Measurements from ENCODE around the gene EIF4G1. TPM values are rescaled to one million over a fixed set of nuclear protein-coding genes. Genes with fewer than 3 reads are reported as not detected.

Gene EIF4G1
- total RNA-seq, 1 donor from 2014 or later, result 490 TPM

- H3K4me1 ChIP-seq (ENCODE audit: insufficient read depth, low read length), result peaks cover 20% of the 10 kb centered on the region
- H3K36me3 ChIP-seq (ENCODE audit: insufficient read depth, low read length), result peaks cover 81% of the 10 kb centered on the region
- H3K79me2 ChIP-seq (ENCODE audit: insufficient read depth, low read length), result peaks cover 98% of the 10 kb centered on the region
- peak overlapping the region; percentile 67 for H3K27ac Mint-ChIP-seq (ENCODE audit: unreplicated experiment)
- no peaks in the 10 kb centered on the region for H3K9me3 ChIP-seq (ENCODE audit: insufficient read depth, low read depth, low read length)
- no peaks in the 10 kb centered on the region for H3K9me3 Mint-ChIP-seq (ENCODE audit: unreplicated experiment)
- H3K27ac ChIP-seq (ENCODE audit: low read depth, low read length), result no peak overlapping the region
- peaks cover 10% of the 10 kb centered on the region for H3K4me1 Mint-ChIP-seq (ENCODE audit: low read depth, unreplicated experiment)
- H4K20me1 ChIP-seq (ENCODE audit: insufficient read depth, low read length), result peaks cover 99% of the 10 kb centered on the region
- DNase-seq (ENCODE audit: low read depth) (no peak), FAIRE-seq (no peak)
- no peaks in the 10 kb centered on the region for H3K27me3 Mint-ChIP-seq (ENCODE audit: low read depth, unreplicated experiment)
- H3K36me3 Mint-ChIP-seq (ENCODE audit: low read depth, unreplicated experiment), result peaks cover 55% of the 10 kb centered on the region
- H3K27me3 ChIP-seq (ENCODE audit: insufficient read depth, low read length), result no peaks in the 10 kb centered on the region
- no peak overlapping the region for H3K4me3 ChIP-seq (ENCODE audit: insufficient read depth, low read depth, low read length)
- no peak overlapping the region for H3K9ac ChIP-seq (ENCODE audit: low read length)
- H3K4me3 Mint-ChIP-seq (ENCODE audit: unreplicated experiment), result no peak overlapping the region
- H2AFZ ChIP-seq (ENCODE audit: low read depth, low read length), result no peak overlapping the region
- no peak overlapping the region for H3K4me2 ChIP-seq (ENCODE audit: low read length)
- TF ChIP-seq EZH2 (IDR thresholded peaks at IDR 0.05; ENCODE audit: insufficient read depth, low read length) (no peak), CTCF (IDR thresholded peaks at IDR 0.05; ENCODE audit: insufficient read depth, low read depth, low read length) (no peak)
These were observed 9.3 kb downstream of the EIF4G1 start for GRCh38 chr3:184323696-184324095.

- Histone ChIP-seq H3K4me1 (ENCODE audit: insufficient read depth, low read length) (peaks cover 7% of the 10 kb centered on the region), H3K4me2 (ENCODE audit: low read length) (no peak overlapping the region), H4K20me1 (ENCODE audit: insufficient read depth, low read length) (peaks cover 99% of the 10 kb centered on the region), H3K4me3 (ENCODE audit: insufficient read depth, low read depth, low read length) (no peak overlapping the region), H3K9me3 (ENCODE audit: insufficient read depth, low read depth, low read length) (no peaks in the 10 kb centered on the region), H3K27ac (ENCODE audit: low read depth, low read length) (no peak overlapping the region), H3K36me3 (ENCODE audit: insufficient read depth, low read length) (peaks cover 92% of the 10 kb centered on the region), H3K27me3 (ENCODE audit: insufficient read depth, low read length) (no peaks in the 10 kb centered on the region), H3K9ac (ENCODE audit: low read length) (no peak overlapping the region), H2AFZ (ENCODE audit: low read depth, low read length) (no peak overlapping the region), H3K79me2 (ENCODE audit: insufficient read depth, low read length) (peaks cover 96% of the 10 kb centered on the region)
- Mint-ChIP-seq H3K27me3 (ENCODE audit: low read depth, unreplicated experiment) (no peaks in the 10 kb centered on the region), H3K9me3 (ENCODE audit: unreplicated experiment) (no peaks in the 10 kb centered on the region), H3K4me3 (ENCODE audit: unreplicated experiment) (no peak overlapping the region), H3K4me1 (ENCODE audit: low read depth, unreplicated experiment) (peaks cover 4% of the 10 kb centered on the region), H3K27ac (ENCODE audit: unreplicated experiment) (peak overlapping the region; percentile 38), H3K36me3 (ENCODE audit: low read depth, unreplicated experiment) (peaks cover 62% of the 10 kb centered on the region)
- TF ChIP-seq CTCF (IDR thresholded peaks at IDR 0.05; ENCODE audit: insufficient read depth, low read depth, low read length) (no peak), EZH2 (IDR thresholded peaks at IDR 0.05; ENCODE audit: insufficient read depth, low read length) (no peak)
- FAIRE-seq, result no peak
- DNase-seq (ENCODE audit: low read depth), result no peak
These were observed 10.9 kb downstream of the EIF4G1 start for GRCh38 chr3:184325269-184325668.

- peaks cover 98% of the 10 kb centered on the region for H4K20me1 ChIP-seq (ENCODE audit: insufficient read depth, low read length)
These were observed 11.4 kb downstream of the EIF4G1 start for GRCh38 chr3:184325715-184326369.

More at GRCh38 chr3:184325715-184326369, 11.4 kb downstream of the EIF4G1 start:
- Histone ChIP-seq H3K9me3 (ENCODE audit: insufficient read depth, low read depth, low read length) (no peaks in the 10 kb centered on the region), H3K9ac (ENCODE audit: low read length) (no peak overlapping the region), H3K27ac (ENCODE audit: low read depth, low read length) (no peak overlapping the region), H3K36me3 (ENCODE audit: insufficient read depth, low read length) (peaks cover 88% of the 10 kb centered on the region), H3K4me2 (ENCODE audit: low read length) (no peak overlapping the region), H2AFZ (ENCODE audit: low read depth, low read length) (no peak overlapping the region), H3K4me1 (ENCODE audit: insufficient read depth, low read length) (peaks cover under 1% of the 10 kb centered on the region), H3K27me3 (ENCODE audit: insufficient read depth, low read length) (no peaks in the 10 kb centered on the region), H3K79me2 (ENCODE audit: insufficient read depth, low read length) (peaks cover 93% of the 10 kb centered on the region), H3K4me3 (ENCODE audit: insufficient read depth, low read depth, low read length) (no peak overlapping the region)
- Mint-ChIP-seq H3K4me1 (ENCODE audit: low read depth, unreplicated experiment) (peaks cover 5% of the 10 kb centered on the region), H3K4me3 (ENCODE audit: unreplicated experiment) (no peak overlapping the region), H3K27ac (ENCODE audit: unreplicated experiment) (no peak overlapping the region), H3K27me3 (ENCODE audit: low read depth, unreplicated experiment) (no peaks in the 10 kb centered on the region), H3K9me3 (ENCODE audit: unreplicated experiment) (no peaks in the 10 kb centered on the region), H3K36me3 (ENCODE audit: low read depth, unreplicated experiment) (peaks cover 59% of the 10 kb centered on the region)
- no peak for DNase-seq (ENCODE audit: low read depth)
- FAIRE-seq, result no peak
- no peak for TF ChIP-seq CTCF (IDR thresholded peaks at IDR 0.05; ENCODE audit: insufficient read depth, low read depth, low read length)
- no peak for TF ChIP-seq EZH2 (IDR thresholded peaks at IDR 0.05; ENCODE audit: insufficient read depth, low read length)

Measured in astrocyte (in vitro differentiated cells and primary cell).